A204.1 (cell line): ENCODE measurements around the gene ZNF738.

Source experiments
- FAIRE-seq: peaks from 2 replicates; lab custom pipeline; 2012; peaks lifted over from hg19 to GRCh38; lab: Jason Lieb, UNC

ZNF738 gene

GRCh38 chr19:21423057-21424041, 64.5 kb downstream of the ZNF738 start:
- FAIRE-seq, result no peak
